Measurements from ENCODE around the gene PRRT2.

The PRRT2 gene

GRCh38 chr16:29818082-29818481 is 6.1 kb downstream of the PRRT2 start:
- TF ChIP-seq CTCF (IDR thresholded peaks at IDR 0.05; ENCODE audit: low read depth, low read length, missing control alignments) = no peak
- no peak for DNase-seq (ENCODE audit: extremely low read depth, low read depth)
- H3K4me3 ChIP-seq (replicated peaks; ENCODE audit: low read depth, low read length) = peak overlapping the region; percentile 87; the same call in 1 of the 2 replicates

GRCh38 chr16:29819506-29819905 is 7.5 kb downstream of the PRRT2 start:
- peak overlapping the region; percentile 55 for H3K4me3 ChIP-seq (replicated peaks; ENCODE audit: low read depth, low read length)
- no peak for DNase-seq (ENCODE audit: extremely low read depth, low read depth)
- peak; percentile 29 for TF ChIP-seq CTCF (IDR thresholded peaks at IDR 0.05; ENCODE audit: low read depth, low read length, missing control alignments)

GRCh38 chr16:29820271-29820701 is 8.3 kb downstream of the PRRT2 start, which contains the start of gene MVP:
TSS of gene MVP (plus strand) at chr16:29820462. CDS start at chr16:29830550, 10,088 bp downstream.
- no peak for TF ChIP-seq CTCF (IDR thresholded peaks at IDR 0.05; ENCODE audit: low read depth, low read length, missing control alignments)
- DNase-seq (ENCODE audit: extremely low read depth, low read depth) = no peak
- H3K4me3 ChIP-seq (replicated peaks; ENCODE audit: low read depth, low read length) = peak within 1 kb of the TSS; percentile 55

GRCh38 chr16:29820730-29821642 is 9.0 kb downstream of the PRRT2 start:
- DNase-seq (ENCODE audit: extremely low read depth, low read depth) = no peak
- H3K4me3 ChIP-seq (replicated peaks; ENCODE audit: low read depth, low read length) = peak overlapping the region; percentile 55
- TF ChIP-seq CTCF (IDR thresholded peaks at IDR 0.05; ENCODE audit: low read depth, low read length, missing control alignments) = no peak

- H3K4me3 ChIP-seq (replicated peaks; ENCODE audit: low read depth, low read length) = peak overlapping the region; percentile 55
- DNase-seq (ENCODE audit: extremely low read depth, low read depth) = no peak
- no peak for TF ChIP-seq CTCF (IDR thresholded peaks at IDR 0.05; ENCODE audit: low read depth, low read length, missing control alignments)
These were observed 9.7 kb downstream of the PRRT2 start for GRCh38 chr16:29821643-29822115.

GRCh38 chr16:29824589-29825144 is 12.7 kb downstream of the PRRT2 start:
- H3K4me3 ChIP-seq (replicated peaks; ENCODE audit: low read depth, low read length) = peak overlapping the region; percentile 23; the same call in 1 of the 2 replicates
- TF ChIP-seq CTCF (IDR thresholded peaks at IDR 0.05; ENCODE audit: low read depth, low read length, missing control alignments) = no peak
- peak; percentile 72 for DNase-seq (ENCODE audit: extremely low read depth, low read depth)

All from HFF-Myc (cell line).